Naive B cell (primary cell): ENCODE measurements around the gene NAGLU. TPM values are rescaled to one million over a fixed set of nuclear protein-coding genes. Genes with fewer than 3 reads are reported as not detected.
"Not testable (repeated sequence)": the region's sequence is repeated elsewhere in the genome, so short reads cannot be mapped to it uniquely, and the experiment has no call there.

Experiments
- ATAC-seq, 2 donors: fragments of 150-1000 bp; cut with Tn5 transposase; 2 replicates each; pipeline ENCODE4 v1.10.0; 2021; ENCODE audit warnings: low read depth in 2 of 2, mild to moderate bottlenecking in 2 of 2, moderate library complexity in 2 of 2
- DNase-seq: peaks from one replicate; pipeline ENCODE4 v3.0.0; 2022
- H3K27ac Mint-ChIP-seq, 6 donors: one replicate each; pipeline ENCODE4 v1.8.0; 2020 to 2022; ENCODE audit warnings: mild to moderate bottlenecking in 6 of 6, mixed read lengths in 6 of 6, moderate library complexity in 5 of 6, inconsistent platforms in 2 of 6
- H3K27me3 Mint-ChIP-seq, 3 donors: one replicate each; pipeline ENCODE4 v1.8.0; 2021 to 2022; ENCODE audit warnings: mixed read lengths in 3 of 3, mild to moderate bottlenecking in 1 of 3
- H3K36me3 Mint-ChIP-seq, 2 donors: one replicate each; pipeline ENCODE4 v1.8.0; 2020 to 2022; ENCODE audit warnings: mixed read lengths in 2 of 2, inconsistent platforms in 1 of 2, mild to moderate bottlenecking in 1 of 2
- H3K4me1 Mint-ChIP-seq, 3 donors: one replicate each; pipeline ENCODE4 v1.8.0; 2020 to 2022; ENCODE audit warnings: mixed read lengths in 3 of 3, inconsistent platforms in 1 of 3, mild to moderate bottlenecking in 1 of 3, moderate library complexity in 1 of 3
- H3K4me3 Mint-ChIP-seq, 8 donors: one replicate each; pipeline ENCODE4 v1.8.0; 2020 to 2022; ENCODE audit warnings: mild to moderate bottlenecking in 8 of 8, mixed read lengths in 8 of 8, moderate library complexity in 8 of 8, inconsistent platforms in 2 of 8
- H3K9me3 Mint-ChIP-seq, 7 donors: one replicate each; pipeline ENCODE4 v1.8.0; 2020 to 2022; ENCODE audit warnings: mixed read lengths in 7 of 7, mild to moderate bottlenecking in 5 of 7, inconsistent platforms in 2 of 7, moderate library complexity in 1 of 7
- polyA plus RNA-seq, 6 donors: library from polyadenylated mRNA; unstranded; fragments of 300-500 nt; fragmentation: Illumina TruSeq; gene quantifications; one replicate each; pipeline ENCODE4 v1.2.3, GENCODE V29; 2021; ENCODE audit warnings: low read depth in 6 of 6

NAGLU gene
- polyA plus RNA-seq, 6 donors from 2014 or later, result 17.1 to 34.9 (median 23.6) TPM

DNA sequence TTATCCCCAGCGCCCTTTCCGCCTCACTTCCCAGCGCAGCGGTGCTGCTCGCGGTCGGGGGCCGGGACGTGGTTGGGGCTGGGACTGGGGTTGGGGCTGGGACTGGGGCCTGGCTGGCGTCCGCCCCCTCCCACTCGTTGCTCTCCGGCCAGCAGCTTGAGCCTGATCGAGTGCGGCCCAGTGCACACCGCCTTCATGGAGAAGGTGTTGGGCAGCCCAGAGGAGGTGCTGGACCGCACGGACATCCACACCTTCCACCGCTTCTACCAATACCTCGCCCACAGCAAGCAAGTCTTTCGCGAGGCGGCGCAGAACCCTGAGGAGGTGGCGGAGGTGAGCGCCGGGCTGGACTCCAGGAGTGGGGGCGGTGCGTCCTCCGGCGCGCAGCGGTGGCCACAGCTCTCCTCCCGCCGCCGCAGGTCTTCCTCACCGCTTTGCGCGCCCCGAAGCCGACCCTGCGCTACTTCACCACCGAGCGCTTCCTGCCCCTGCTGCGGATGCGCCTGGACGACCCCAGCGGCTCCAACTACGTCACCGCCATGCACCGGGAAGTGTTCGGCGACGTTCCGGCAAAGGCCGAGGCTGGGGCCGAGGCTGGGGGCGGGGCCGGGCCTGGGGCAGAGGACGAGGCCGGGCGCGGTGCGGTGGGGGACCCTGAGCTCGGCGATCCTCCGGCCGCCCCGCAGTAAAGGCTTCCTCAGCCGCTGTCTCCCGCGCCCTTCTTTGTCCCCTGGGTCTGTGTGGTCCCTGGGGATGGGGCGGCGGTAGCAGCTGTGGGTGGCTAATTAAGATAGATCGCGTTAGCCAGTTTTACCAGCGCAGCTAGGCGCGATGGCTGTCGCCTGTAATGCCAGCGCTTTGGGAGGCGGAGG lies 18.4 kb downstream of the NAGLU start:
- Mint-ChIP-seq H3K4me3 (peak overlapping the region; percentile 94 to 97 (median 96)), H3K27ac (peak overlapping the region; percentile 95 to 99 (median 99)), H3K36me3 (no peaks in the 10 kb centered on the region), H3K4me1 (peaks cover 19 to 51% (median 33%) of the 10 kb centered on the region in 3 donors), H3K9me3 (no peaks in the 10 kb centered on the region), H3K27me3 (no peaks in the 10 kb centered on the region)
- peak; percentile 93 for DNase-seq
- peak; percentile 93 to 94 for ATAC-seq

DNA sequence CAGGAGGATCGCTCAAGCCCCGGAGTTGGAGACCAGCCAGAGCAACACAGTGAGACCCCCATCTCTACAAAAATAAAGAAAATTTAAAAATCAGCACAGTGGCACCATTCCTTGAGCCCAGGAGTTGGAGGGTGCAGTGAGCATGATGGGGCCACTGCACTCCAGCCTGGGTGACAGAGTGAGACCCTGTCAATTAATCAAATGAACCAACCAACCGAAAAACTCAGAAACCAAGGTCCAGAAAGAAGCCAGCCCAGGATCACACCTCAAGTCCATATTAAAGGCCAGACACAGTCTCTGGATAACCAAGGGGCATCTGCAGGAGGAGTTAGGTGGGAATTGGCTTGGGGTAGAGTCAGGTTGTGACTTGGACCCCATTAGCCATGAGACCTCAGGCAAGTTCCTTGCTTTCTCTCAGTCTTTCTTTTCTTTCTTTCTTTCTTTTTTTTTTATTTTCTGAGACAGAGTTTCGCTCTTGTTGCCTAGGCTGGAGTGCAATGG lies 19.1 kb downstream of the NAGLU start:
- DNase-seq (no peak), ATAC-seq (peak; percentile 2)
- Mint-ChIP-seq H3K4me3 (peak overlapping the region; percentile 94 to 97 (median 96)), H3K27me3 (no peaks in the 10 kb centered on the region), H3K27ac (peak overlapping the region; percentile 95 to 99 (median 99)), H3K4me1 (peaks cover 19 to 51% (median 34%) of the 10 kb centered on the region in 3 donors), H3K36me3 (no peaks in the 10 kb centered on the region), H3K9me3 (no peaks in the 10 kb centered on the region)

- not testable (repeated sequence) for H3K27me3 Mint-ChIP-seq, H3K36me3 Mint-ChIP-seq, ATAC-seq, H3K9me3 Mint-ChIP-seq, DNase-seq
- peaks cover 15 to 46% (median 37%) of the 10 kb centered on the region in 3 donors for H3K4me1 Mint-ChIP-seq
- H3K4me3 Mint-ChIP-seq, result peak overlapping the region in 5 of 8 donors; percentile 15 to 97 (median 95)
- H3K27ac Mint-ChIP-seq, result peak overlapping the region in 2 of 6 donors; percentile 95 to 98
Measured at GRCh38 chr17:42555961-42556617, 20.0 kb downstream of the NAGLU start.

- peak overlapping the region in 1 of 8 donors; percentile 92 for H3K4me3 Mint-ChIP-seq
Measured at GRCh38 chr17:42559075-42559474, 23.0 kb downstream of the NAGLU start.

GRCh38 chr17:42560246-42560645 lies 24.2 kb downstream of the NAGLU start:
- no peak for DNase-seq
- Mint-ChIP-seq H3K9me3 (no peaks in the 10 kb centered on the region), H3K27me3 (no peaks in the 10 kb centered on the region), H3K36me3 (no peaks in the 10 kb centered on the region), H3K27ac (peak overlapping the region in 1 of 6 donors; percentile 86), H3K4me3 (peak overlapping the region in 4 of 8 donors; percentile 40 to 92 (median 58)), H3K4me1 (peaks cover 21 to 58% (median 39%) of the 10 kb centered on the region in 3 donors)
- no peak for ATAC-seq

More at GRCh38 chr17:42559075-42559474, 23.0 kb downstream of the NAGLU start:
- Mint-ChIP-seq H3K4me1 (peaks cover 25 to 53% (median 46%) of the 10 kb centered on the region in 3 donors), H3K27me3 (no peaks in the 10 kb centered on the region), H3K9me3 (no peaks in the 10 kb centered on the region), H3K27ac (no peak overlapping the region), H3K36me3 (no peaks in the 10 kb centered on the region)
- ATAC-seq (no peak), DNase-seq (no peak)

GRCh38 chr17:42561897-42562387 lies 25.9 kb downstream of the NAGLU start, which contains the start of gene COASY:
Gene COASY (plus strand): TSS chr17:42562148. CDS start chr17:42562623, 475 bp downstream.
- Mint-ChIP-seq H3K9me3 (no peaks in the 10 kb centered on the region), H3K4me1 (peaks cover 20 to 54% (median 40%) of the 10 kb centered on the region in 3 donors), H3K4me3 (peak within 1 kb of the TSS; percentile 89 to 97 (median 92)), H3K36me3 (no peaks in the 10 kb centered on the region), H3K27me3 (no peaks in the 10 kb centered on the region), H3K27ac (peak within 1 kb of the TSS; percentile 89 to 97 (median 97))
- ATAC-seq, result peak; percentile 67 to 74
- peak; percentile 88 for DNase-seq

GRCh38 chr17:42562388-42563142 lies 26.5 kb downstream of the NAGLU start:
- no peak for DNase-seq
- H3K4me1 Mint-ChIP-seq, result peaks cover 22 to 58% (median 38%) of the 10 kb centered on the region in 3 donors
- H3K4me3 Mint-ChIP-seq, result peak overlapping the region; percentile 89 to 97 (median 92)
- no peaks in the 10 kb centered on the region for H3K9me3 Mint-ChIP-seq
- H3K36me3 Mint-ChIP-seq, result no peaks in the 10 kb centered on the region
- peak overlapping the region; percentile 89 to 97 (median 97) for H3K27ac Mint-ChIP-seq
- H3K27me3 Mint-ChIP-seq, result no peaks in the 10 kb centered on the region
- ATAC-seq, result no peak

DNA sequence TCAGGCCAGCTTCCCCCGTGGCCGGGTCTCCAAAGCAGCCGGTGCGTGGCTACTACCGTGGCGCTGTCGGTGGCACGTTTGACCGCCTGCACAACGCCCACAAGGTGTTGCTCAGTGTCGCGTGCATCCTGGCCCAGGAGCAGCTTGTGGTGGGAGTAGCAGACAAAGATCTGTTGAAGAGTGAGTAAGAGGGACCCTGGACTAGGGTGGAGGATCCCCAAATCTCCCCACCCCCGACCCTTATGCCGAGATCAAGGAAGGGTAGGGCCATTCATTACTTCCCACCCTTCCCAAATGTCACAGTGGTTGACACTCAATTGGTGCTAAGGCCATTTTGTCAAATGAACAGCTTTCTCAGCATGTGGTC lies 27.1 kb downstream of the NAGLU start:
- ATAC-seq (no peak), DNase-seq (no peak)
- Mint-ChIP-seq H3K4me3 (peak overlapping the region; percentile 89 to 97 (median 92)), H3K27ac (peak overlapping the region in 1 of 6 donors; percentile 94), H3K27me3 (no peaks in the 10 kb centered on the region), H3K9me3 (no peaks in the 10 kb centered on the region), H3K4me1 (peaks cover 26 to 63% (median 43%) of the 10 kb centered on the region in 3 donors), H3K36me3 (no peaks in the 10 kb centered on the region)

- ATAC-seq, result no peak
- H3K4me3 Mint-ChIP-seq, result peak overlapping the region; percentile 70 to 97 (median 92)
- H3K4me1 Mint-ChIP-seq, result peaks cover 27 to 66% (median 43%) of the 10 kb centered on the region in 3 donors
- H3K27ac Mint-ChIP-seq, result peak overlapping the region in 5 of 6 donors; percentile 36 to 94 (median 65)
- no peaks in the 10 kb centered on the region for H3K36me3 Mint-ChIP-seq
- no peaks in the 10 kb centered on the region for H3K27me3 Mint-ChIP-seq
- H3K9me3 Mint-ChIP-seq, result no peaks in the 10 kb centered on the region
- no peak for DNase-seq
Measured at GRCh38 chr17:42563543-42563942, 27.5 kb downstream of the NAGLU start.

- H3K4me1 Mint-ChIP-seq, result peaks cover 29 to 70% (median 43%) of the 10 kb centered on the region in 3 donors
- H3K9me3 Mint-ChIP-seq, result no peaks in the 10 kb centered on the region
- ATAC-seq, result no peak
- no peaks in the 10 kb centered on the region for H3K27me3 Mint-ChIP-seq
- H3K4me3 Mint-ChIP-seq, result peak overlapping the region; percentile 70 to 97 (median 92)
- H3K27ac Mint-ChIP-seq, result peak overlapping the region in 3 of 6 donors; percentile 65 to 94 (median 66)
- no peaks in the 10 kb centered on the region for H3K36me3 Mint-ChIP-seq
- no peak for DNase-seq
Measured at GRCh38 chr17:42563950-42564349, 27.9 kb downstream of the NAGLU start.

GRCh38 chr17:42564815-42565522 lies 28.9 kb downstream of the NAGLU start:
- Mint-ChIP-seq H3K4me1 (peaks cover 29 to 71% (median 43%) of the 10 kb centered on the region in 3 donors), H3K36me3 (no peaks in the 10 kb centered on the region), H3K27ac (peak overlapping the region in 2 of 6 donors; percentile 81 to 94), H3K9me3 (no peaks in the 10 kb centered on the region), H3K4me3 (peak overlapping the region in 5 of 8 donors; percentile 24 to 92 (median 89)), H3K27me3 (no peaks in the 10 kb centered on the region)
- no peak for DNase-seq
- ATAC-seq, result no peak
